TTC549 (cell line): ENCODE results near the gene MBTPS1.

Experiments
- FAIRE-seq: peaks from 2 replicates; lab custom pipeline; 2012; peaks lifted over from hg19 to GRCh38; lab: Jason Lieb, UNC

Gene MBTPS1

DNA sequence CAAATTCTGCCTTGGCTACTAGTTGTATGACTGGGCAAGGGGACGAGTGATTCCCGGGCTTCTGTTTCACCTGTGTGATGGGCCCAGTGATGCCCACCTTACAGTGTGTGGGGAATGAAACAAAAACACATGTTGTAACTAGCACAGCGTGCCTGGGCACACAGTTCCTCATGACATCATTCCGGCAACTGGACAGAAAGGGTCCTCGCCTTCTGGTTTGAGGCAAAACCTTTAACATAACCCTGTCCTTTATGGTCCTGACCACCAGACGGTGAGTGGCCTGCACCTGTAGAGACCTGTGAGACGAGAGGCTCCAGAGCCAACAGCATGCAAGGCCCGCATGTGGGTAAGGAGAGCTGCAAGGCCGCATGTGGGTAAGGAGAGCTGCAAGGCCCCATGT lies 66.4 kb downstream of the MBTPS1 start:
- no peak for FAIRE-seq

DNA sequence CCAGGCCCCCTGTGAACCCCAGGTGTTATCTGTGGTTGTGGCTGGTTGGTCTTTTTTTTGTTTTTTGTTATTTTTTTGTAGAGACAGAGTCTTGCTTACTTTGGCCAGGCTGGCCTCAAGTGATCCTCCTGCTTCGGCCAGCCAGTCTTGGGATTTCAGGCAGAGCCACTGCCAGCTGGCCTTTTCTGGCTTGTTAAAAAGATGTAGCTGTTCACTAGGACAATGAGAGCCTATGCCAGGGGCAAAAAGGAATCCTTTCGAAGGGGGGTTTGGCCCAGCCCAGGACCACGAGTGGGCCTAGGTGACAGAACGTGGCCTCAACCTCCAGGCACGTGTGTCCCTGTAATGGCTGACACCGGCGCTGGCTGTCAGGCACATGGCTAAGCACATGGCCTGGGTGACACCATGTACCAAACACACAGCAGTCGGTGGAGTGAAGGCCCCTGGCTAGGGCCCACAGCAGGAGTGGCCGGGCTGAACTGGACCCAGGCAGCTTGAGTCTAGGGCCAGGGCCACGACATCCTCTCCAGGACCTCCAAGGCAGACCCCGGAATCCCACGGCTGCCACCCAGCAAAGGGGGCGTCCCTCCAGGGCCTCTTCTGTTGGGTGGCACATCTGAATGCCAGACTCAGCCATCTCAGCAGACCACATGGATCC lies 67.2 kb downstream of the MBTPS1 start:
- no peak for FAIRE-seq

DNA sequence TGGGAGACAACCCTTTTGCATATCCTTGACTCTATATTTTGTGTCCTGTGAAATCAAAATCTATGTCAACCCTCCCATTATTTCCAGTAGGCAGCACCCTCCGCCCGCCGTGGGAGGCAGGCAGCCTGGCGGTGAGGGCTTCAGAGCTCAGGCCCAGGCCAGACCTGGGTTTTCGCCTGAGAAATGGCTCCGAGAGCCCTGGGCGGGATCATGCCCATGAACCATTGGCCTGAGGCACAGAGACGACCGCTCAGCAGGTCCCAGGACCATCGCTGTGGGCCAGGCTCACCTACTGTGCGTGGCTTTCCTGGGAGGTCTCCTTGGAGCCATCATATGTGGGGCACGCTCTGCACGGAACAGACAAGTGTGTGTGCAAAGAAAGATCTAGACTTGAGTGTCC lies 67.9 kb downstream of the MBTPS1 start:
- FAIRE-seq: no peak

DNA sequence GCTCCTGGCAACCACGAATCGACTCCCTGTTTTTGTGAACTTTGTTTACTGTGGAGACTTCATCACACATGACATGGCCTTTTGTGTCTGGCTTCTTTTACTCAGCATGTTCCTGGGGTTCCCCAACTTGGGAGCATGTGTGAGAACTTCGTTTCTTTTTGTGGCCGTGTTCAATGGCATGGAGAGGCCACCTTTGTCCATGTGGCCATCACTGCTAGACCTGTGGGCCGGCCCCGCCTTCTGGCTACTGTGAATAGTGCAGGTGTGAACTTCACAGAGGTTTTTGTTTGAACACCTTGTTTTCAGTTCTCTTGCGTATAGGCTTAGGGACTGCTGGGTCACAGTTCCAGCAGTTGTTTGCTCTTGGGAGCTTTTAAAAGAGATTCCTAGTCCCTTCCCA lies 68.5 kb downstream of the MBTPS1 start:
- no peak for FAIRE-seq

DNA sequence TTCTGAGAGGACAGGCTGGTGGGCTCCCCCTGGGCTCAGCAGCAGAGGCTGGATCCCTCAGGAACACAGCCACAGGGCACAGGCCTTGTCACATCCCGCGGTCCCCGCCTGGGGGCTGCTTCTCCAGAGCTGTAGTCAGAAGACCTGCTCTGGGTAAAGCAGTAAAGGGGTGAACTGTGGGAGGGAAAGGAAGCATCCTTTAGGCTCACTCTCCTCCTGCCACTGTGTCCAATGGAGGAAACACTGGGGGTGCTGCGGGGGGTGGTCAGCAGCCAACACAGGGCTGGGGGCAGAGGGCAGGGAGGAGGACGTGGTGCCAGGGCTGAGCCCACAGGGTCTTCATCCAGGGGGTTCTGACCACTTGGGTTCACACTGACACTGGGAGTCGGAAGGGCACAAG lies 69.1 kb downstream of the MBTPS1 start:
- no peak for FAIRE-seq

DNA sequence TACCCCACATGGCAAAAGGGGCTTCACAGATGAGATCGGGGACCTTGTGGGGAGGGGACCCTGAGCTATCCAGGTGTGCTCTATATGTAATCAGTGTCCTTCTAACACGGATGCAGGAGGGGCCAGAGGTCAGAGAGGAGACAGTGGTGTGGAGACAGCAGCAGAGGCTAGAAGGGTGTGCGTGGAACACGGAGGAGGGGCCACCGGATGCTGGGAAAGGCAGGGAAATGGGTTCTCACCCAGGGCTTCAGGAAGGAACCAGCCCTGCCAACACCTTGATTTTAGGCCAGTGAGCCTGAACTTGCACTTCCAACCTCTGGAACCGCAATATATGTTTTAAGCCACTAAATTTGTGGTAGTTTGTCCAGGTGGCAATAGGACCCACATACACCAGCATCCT lies 69.5 kb downstream of the MBTPS1 start:
- no peak for FAIRE-seq

DNA sequence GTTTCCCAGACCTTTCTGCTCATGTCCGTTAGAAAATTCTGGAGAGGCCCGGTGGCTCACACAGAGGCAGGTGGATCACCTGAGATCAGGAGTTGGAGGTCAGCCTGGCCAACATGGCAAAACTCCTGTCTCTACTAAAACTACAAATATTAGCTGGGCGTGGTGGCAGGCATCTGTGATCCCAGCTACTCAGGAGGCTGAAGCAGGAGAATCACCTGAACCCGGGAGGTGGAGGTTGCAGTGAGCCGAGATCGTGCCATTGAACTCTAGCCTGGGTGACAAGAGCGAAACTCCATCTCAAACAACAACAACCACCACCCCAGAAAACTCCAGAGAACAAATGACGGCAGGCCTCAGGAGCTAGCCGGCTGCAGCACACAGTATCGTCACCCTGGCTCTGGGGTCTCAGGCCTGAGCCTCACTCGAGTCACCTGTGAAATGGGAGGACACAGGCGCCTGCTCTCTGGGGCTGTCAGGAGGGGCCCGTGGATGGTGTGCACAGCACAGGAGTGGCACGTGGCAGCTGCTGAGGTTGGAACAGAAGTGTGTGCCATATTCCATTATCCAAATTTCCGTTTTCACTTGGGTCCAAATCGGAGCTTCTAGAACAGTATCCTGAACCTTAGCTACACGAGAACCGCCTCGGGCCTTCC lies 70.8 kb downstream of the MBTPS1 start:
- no peak for FAIRE-seq

DNA sequence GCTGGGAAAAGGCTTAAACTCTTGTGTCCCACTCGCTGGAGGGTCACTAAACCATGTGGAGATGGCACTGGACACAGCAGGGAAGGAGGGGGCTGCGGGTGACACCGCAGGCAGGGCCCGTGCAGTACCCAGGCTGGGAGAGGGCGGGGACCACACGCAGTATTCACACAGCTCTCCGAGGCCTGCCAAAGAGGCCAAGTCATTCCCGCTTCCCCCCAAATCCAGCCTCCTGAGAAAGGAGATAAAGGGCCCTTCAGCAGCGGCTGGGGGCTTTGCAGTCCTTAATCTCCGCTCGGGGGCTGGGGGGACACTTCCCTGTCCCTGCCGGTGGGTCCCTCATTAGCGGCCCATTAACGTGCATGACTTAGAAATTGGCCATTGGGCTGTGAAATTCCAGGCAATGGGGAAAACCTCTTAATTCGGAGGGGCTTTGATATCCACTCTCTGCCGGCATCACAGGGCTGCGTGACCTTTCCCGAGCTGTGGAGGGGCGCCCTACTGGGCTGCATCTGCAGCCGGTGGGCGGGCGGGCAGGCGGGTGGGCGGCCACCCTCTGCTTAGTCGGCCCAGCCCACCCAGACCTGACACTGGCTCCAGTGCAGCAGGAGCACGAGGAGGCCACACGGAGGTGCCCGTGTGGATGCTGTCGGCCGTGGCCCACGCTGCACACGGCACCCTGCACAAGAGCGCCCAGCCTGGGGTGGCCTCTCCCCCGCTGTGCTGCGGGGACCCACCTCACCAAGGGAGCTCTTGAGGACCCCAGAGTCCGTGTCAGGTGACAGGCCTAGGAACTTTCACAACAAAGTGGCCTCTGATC lies 71.5 kb downstream of the MBTPS1 start:
- FAIRE-seq: no peak

DNA sequence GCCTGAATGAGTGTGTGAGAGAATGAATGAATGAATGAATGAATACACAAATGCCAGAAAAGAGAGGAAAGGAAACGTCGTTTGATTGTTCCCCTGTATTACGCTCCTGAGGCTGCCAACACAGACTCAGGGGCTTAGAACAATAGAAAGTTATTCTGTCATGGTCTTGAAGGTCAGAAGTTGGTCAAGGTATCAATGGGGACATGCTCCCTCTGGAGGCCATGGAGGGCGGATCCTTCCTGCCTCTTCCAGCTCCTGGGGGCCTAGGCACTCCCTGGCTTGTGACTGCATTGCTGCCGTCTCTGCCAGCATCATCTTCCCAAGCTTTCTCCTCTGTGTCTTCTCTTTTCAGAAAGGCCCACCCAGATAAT lies 72.6 kb downstream of the MBTPS1 start:
- no peak for FAIRE-seq

DNA sequence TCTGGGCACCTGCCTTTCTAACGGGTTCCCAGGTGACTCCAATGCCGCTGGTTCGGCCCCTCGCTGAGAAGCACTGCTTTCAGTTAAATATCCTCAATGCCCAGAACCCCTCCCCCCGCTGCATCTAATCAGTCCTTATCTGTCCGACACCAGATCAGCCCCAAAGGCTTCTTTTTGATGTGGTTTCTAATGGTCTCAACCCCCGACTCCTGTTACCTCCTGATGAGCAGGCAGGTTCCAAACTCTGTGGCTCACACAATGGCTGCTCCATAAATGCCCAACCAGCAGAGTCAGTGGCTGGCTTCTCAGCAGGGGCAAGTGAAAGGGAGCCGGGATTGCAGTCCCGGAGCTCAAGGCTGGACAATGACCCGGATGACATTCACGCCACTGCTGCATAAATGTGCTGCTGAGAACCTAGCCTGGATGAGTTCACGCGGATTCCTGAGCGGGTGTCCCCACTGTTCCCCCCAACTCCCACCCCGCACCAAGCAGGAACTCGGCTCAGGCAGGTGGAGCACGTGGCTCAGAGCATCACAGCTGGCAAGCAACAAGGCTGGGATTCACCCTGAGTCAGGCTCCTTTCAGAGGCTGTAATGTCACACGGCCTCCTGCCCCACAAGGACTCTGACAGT lies 73.1 kb downstream of the MBTPS1 start:
- no peak for FAIRE-seq

DNA sequence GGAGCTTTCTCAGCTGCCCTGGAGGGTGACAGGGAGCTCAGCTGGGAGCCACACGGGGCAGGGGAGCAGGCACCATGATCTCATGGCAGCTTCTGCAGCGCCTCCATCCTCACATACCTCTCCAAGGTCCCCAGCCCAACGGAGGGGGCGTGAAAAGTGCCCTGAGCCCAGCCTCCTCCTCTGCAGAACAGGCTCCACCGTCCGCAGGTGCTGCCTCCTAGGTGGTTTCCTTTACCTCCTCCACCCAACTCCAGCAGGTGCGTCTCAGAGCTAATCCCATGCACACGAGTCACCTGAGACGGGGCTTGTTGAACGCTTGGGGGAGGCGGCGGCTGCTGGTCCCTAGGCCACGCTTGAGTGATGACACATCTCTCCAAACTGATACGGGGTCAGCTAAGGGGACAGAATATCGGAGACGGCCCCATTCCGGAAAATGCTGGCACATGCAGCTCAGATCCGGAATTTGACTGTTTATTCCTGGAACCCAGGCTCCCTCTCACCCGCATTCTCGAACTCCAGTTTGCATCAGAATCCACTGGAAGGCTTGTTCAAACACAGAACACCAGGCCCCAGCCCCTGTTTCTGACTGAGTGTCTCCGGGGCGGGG lies 73.8 kb downstream of the MBTPS1 start:
- no peak for FAIRE-seq

DNA sequence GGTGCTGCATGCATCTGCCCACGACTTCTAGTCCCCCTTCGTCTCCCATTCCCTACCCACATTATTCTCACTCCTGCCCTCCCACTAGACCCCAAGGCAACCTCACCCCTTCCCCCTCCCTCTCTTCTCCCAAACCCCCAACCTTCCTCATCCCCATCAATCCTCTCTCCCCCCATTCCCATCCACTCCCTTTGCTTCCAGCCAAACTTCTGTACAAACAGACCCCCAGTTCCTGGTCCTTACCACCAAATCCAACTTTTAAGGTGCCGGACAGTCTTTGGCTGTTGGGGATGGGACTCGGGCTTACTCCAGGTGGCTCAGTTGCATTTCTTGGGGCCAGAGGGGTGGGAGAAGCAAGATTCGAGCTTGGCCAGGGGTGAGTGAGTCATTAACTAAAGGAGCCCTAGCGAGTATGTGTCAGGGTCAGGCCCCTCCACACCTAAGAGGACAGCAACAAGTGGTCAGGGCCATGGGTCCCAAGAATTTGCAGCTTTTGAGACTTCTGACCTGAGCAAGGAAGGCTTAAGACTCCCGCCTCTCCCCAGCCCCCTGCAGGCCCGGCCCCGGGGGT lies 74.3 kb downstream of the MBTPS1 start, which contains the start of gene SLC38A8:
Gene SLC38A8 (minus strand): TSS at position 488 of the 571 bp plus-strand sequence. CDS start 638 bp downstream, outside the sequence.
- FAIRE-seq: no peak

DNA sequence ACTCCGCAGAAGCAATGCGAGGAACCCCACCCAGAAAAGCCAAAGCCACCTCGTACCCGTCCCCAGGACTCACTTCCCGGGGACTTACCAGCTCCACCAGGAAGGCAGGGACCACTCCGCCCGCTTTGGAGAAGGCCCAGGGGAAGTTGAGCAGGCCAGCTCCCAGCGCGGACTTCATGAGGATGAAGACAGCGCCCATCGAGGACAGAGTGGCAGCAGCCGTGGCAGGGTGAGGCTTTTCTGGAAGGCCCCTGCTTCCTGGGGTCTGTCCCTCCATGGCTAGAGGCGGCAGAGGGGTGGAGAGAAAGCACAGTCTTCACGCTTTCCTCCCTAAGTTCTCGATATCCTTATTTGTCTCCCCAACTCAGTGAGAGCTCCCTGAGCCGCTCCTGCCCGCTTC lies 74.9 kb downstream of the MBTPS1 start:
- FAIRE-seq: no peak

DNA sequence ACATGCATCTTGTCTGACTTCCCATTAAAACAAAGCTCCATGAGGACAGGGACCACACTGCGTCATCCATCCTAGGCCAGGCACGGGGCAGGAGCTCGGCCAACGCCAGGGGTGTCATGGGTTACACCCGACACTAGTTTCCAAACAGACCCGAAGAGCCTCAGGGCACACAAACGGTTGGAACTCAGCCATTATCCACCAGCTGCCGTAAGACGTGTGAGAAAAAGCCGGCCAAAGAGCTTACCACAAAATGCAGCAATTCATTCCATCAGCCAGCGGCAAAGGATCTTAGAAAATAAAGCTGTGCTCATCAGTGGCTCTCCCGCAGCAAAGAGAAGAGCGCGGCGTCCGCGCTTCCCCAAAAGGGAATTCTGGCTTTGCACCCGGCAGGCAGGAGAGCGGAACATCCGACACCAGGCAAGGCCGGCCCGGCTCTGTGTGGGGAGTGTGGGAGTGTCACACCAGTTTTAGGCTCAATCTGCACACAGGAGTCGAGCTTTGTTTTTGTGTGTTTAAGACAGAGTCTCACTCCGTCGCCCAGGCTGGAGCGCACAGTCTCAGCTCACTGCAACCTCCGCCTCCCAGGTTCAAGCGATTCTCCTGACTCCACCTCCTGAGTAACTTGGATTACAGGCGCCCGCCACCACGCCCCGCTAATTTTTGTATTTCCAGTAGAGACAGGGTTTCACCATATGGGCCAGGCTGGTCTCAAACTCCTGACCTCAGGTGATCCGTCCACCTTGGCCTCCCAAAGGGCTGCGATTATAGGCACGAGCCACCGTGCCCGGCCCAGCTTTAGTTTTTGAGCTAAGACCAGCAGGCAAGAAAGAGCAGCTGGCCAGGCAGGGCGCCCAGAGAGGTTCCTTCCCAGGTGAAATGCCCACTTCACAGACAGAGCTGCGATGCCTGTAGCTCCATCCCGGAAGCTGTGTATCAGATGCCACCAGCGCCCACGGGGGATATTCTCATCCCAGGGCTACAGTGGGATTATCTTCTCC lies 75.6 kb downstream of the MBTPS1 start:
- no peak for FAIRE-seq

DNA sequence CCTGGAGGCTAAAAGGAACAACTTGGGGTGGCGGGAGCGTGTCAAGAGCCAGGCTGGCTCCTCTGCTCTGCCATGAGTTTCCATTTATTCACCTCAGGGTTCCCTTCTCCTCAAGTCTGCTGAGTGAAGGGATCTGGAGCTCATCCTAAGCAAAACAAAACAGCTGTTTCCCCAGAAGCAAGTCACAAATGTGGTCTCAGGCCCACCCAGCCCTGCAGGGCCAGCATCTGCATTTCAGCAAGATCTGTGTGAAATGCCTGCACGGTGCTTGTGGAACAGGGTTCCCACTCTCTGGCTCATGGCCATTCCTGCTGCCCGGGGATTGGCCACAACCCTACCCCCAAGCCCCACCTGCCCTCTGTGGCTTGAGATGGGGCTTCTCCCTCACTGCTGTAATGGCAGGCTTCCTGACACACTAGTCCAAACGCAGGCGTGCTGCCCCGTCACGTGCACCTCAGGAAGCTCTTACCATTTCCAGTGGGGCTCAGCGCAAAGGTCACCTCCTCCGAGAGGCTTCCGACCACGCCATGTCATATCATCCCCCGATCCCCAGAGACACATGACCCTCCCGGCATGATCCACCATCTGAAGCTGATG lies 76.4 kb downstream of the MBTPS1 start:
- no peak for FAIRE-seq

DNA sequence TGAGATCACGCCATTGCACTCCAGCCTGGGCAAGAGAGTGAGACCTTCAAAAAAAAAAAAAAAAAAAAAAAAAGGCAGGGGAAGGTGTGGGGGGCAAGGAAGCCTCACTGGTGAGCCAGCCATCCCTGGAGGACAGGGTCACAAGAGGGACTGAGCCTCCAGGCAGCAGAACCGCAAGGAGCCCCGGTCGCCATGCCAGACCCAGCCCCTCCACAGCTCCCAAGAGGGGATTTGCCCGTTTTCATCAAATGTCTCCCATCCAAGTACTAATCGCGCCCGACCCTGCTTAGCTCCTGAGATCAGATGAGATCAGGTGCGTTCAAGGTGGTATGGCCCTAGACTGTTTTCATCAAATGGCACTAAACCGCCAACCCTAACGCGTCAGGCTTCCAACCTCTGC lies 77.0 kb downstream of the MBTPS1 start:
- FAIRE-seq: no peak

DNA sequence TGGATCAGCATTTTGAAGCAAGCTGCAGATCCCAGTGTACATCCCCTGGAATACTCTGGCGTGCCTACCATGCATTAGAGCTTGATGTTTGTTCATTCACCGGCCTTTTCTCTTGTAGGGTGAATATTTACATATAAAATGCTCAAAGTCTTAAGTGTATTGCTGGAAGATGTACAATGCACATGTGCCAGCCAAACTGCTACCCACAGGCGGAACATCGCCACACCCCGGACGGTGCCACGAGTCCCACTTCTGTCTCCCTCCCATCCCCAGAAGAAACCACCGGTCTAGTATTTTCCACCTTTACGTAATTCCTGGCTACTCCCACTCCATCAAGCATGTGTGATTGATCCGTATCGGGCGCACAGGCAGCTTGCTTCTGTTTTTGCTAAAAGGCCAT lies 78.3 kb downstream of the MBTPS1 start:
- FAIRE-seq: no peak

DNA sequence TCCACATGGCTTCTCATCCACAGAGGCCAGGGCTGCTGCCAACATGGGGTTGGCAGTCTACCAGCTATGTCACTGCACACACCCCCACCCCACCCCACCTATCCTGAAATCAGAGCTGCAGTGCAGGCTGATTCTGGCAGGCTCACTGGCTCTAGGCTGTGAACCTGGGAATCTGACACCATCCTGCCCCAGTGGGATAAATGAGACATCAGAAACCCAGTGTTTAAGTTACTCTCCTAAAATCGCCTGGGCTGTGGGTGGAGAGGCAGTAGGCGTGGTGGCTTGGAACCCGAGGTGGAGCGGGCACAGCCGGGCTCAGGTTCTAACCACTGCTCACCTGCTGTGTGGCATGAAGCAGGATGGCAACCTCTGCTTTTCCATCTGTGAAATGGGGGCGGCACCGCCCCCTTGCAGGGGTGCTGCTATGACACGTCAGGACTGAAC lies 79.7 kb downstream of the MBTPS1 start:
- no peak for FAIRE-seq

DNA sequence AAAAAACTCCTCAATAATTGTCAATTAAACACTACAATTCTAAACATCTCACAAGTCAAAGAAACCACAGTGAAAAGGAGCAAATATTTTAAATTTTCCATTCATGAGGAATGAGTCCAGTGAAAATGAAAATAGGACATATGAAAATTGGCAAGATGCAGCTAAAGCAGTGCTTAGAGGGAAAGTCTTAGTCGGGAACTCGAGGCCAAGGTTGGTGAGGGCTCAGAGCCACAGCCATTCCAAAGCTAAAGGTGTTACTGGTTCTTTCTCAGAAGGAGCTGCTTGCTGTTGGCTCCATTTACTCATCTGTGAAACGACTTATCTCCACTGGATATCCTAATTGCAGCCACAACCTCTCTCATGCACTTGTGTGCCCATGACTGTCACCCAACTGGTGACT lies 80.6 kb downstream of the MBTPS1 start:
- no peak for FAIRE-seq

DNA sequence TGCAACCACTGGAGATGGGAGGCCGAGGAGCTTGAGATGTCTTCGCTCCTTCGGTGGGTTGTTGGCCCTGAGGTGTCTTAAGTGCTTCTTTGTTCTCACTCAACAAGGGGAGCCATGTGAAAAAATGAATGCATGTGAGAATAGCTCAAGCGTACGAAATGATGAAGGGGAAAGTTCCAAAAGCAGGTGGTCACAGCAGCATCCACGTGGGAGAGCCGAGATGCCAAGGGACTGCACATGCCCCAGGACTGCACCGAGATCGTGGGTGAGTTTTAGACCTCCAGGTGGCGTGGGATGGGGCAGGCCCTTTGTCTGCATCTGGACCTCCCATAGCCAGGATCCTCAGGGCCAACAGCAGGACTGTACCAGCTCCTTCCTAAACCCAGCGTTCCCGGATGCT lies 82.2 kb downstream of the MBTPS1 start:
- FAIRE-seq: no peak
